HCT116 (cell line): ENCODE data around the gene CLCN1. TPM values are rescaled to one million over a fixed set of nuclear protein-coding genes. Genes with fewer than 3 reads are reported as not detected.

Experiments used
- ATAC-seq: fragments of 200-7000 bp; cut with Tn5 transposase; 2 replicates; pipeline ENCODE4 v1.9.1; 2020; ENCODE audit warnings: mild to moderate bottlenecking, moderate library complexity
- BruUV-seq: library from RNA; stranded (reverse); fragments of 400-500 nt; replicated peaks from 2 replicates; lab custom pipeline; 2021; lab: Mats Ljungman, UMichigan
- CTCF ChIA-PET: fragments of 300-600 bp; sonication (Branson Sonifier 250); formaldehyde crosslinking; loops from one replicate; lab custom pipeline; 2021; ENCODE audit warnings: antibody characterized with exemption; lab: Charles Lee
- POLR2A ChIA-PET: fragments of 300-600, 350-600 bp; sonication (Branson Sonifier 250); formaldehyde crosslinking; loops from one replicate; lab custom pipeline; 2021; ENCODE audit warnings: antibody characterized with exemption; lab: Charles Lee
- RAD21 ChIA-PET, 2 experiments: fragments of 300-600 bp; sonication (Branson Sonifier 250); formaldehyde crosslinking; loops; one replicate each; lab custom pipeline; 2023; ENCODE audit warnings: low total read pairs in 2 of 2; ENCODE audit not compliant: uncharacterized antibody in 2 of 2, unreplicated experiment in 2 of 2, low non-redundant PET in 1 of 2; lab: Charles Lee
- DNase-seq: peaks from one replicate; pipeline ENCODE4 v3.0.0-alpha.2; 2010; ENCODE audit warnings: low read depth, low spot score
- H2AFZ ChIP-seq: fragments of 200-600 bp; shearing (Covaris generic), sonication (generic); 2 replicates; pipeline ENCODE4 v1.6.1; 2017; ENCODE audit warnings: low read depth, mixed run types, mixed read lengths, antibody characterized with exemption, low read length; ENCODE audit not compliant: poor library complexity, severe bottlenecking
- H3K27ac ChIP-seq: 2 replicates; pipeline ENCODE4 v1.5.1; 2012; ENCODE audit warnings: low read depth, low read length
- H3K27me3 ChIP-seq: fragments of 200-600 bp; sonication (generic); 2 replicates; pipeline ENCODE4 v1.6.1; 2016; ENCODE audit warnings: mixed run types, low read length, mixed read lengths; ENCODE audit not compliant: insufficient read depth
- H3K36me3 ChIP-seq, 2 experiments: fragments of 200-500 bp in 1 of 2; fragments of 200-600 bp in 1 of 2; sonication (Bioruptor generic) in 1 of 2; sonication (generic) in 1 of 2; 2 replicates each; pipeline versions ENCODE4 v1.5.1 to v1.6.1; 2014 to 2016; ENCODE audit warnings: low read length in 2 of 2, inconsistent platforms in 1 of 2, mixed read lengths in 1 of 2, mixed run types in 1 of 2; ENCODE audit not compliant: insufficient read depth in 2 of 2, control insufficient read depth in 1 of 2
- H3K4me1 ChIP-seq, 2 experiments: fragments of 200-600 bp in 1 of 2; sonication (generic) in 1 of 2; 2 replicates each; pipeline versions ENCODE4 v1.5.1 to v1.6.1; 2012 to 2017; ENCODE audit warnings: low read length in 2 of 2, inconsistent platforms in 1 of 2, mild to moderate bottlenecking in 1 of 2, mixed read lengths in 1 of 2, mixed run types in 1 of 2, moderate library complexity in 1 of 2; ENCODE audit not compliant: insufficient read depth in 2 of 2, control insufficient read depth in 1 of 2
- H3K4me2 ChIP-seq: fragments of 200-600 bp; sonication (generic); 2 replicates; pipeline ENCODE4 v1.6.1; 2017; ENCODE audit warnings: mixed run types, low read length, mixed read lengths
- H3K4me3 ChIP-seq, 2 experiments: fragments of 200-600 bp in 1 of 2; sonication (generic) in 1 of 2; replicated peaks in 1 of 2; 2 replicates each; pipeline ENCODE4 v1.5.1; 2011 to 2016; ENCODE audit warnings: low read length in 2 of 2, control low read depth in 1 of 2, low read depth in 1 of 2, mild to moderate bottlenecking in 1 of 2, mixed read lengths in 1 of 2, mixed run types in 1 of 2
- H3K79me2 ChIP-seq: fragments of 200-600 bp; sonication (generic); 2 replicates; pipeline ENCODE4 v1.6.1; 2017; ENCODE audit warnings: mild to moderate bottlenecking, mixed run types, low read length, moderate library complexity, mixed read lengths; ENCODE audit not compliant: insufficient read depth
- H3K9ac ChIP-seq: fragments of 200-600 bp; sonication (generic); 2 replicates; pipeline ENCODE4 v1.6.1; 2016; ENCODE audit warnings: low read length, mixed read lengths
- H3K9me2 ChIP-seq: fragments of 200-600 bp; sonication (generic), shearing (Covaris generic); 2 replicates; pipeline ENCODE4 v1.6.1; 2017; ENCODE audit warnings: mixed run types, mild to moderate bottlenecking, moderate library complexity; ENCODE audit not compliant: insufficient read depth
- H3K9me3 ChIP-seq, 2 experiments: fragments of 200-500 bp in 1 of 2; fragments of 200-600 bp in 1 of 2; sonication (Bioruptor generic) in 1 of 2; sonication (generic) in 1 of 2; 2 replicates each; pipeline ENCODE4 v1.6.1; 2014 to 2017; ENCODE audit warnings: low read length in 2 of 2, mixed read lengths in 2 of 2, inconsistent platforms in 1 of 2, low read depth in 1 of 2, mild to moderate bottlenecking in 1 of 2, mixed run types in 1 of 2, moderate library complexity in 1 of 2; ENCODE audit not compliant: control insufficient read depth in 1 of 2, insufficient read depth in 1 of 2
- H4K20me1 ChIP-seq: fragments of 200-600 bp; sonication (generic), shearing (Covaris generic); 2 replicates; pipeline ENCODE4 v1.6.1; 2017; ENCODE audit warnings: mixed run types, mild to moderate bottlenecking, moderate library complexity; ENCODE audit not compliant: insufficient read depth
- CBX3 ChIP-seq: IDR thresholded peaks from 2 replicates; pipeline ENCODE4 v1.6.1; 2012; ENCODE audit warnings: low read depth
- MAX ChIP-seq: IDR thresholded peaks from 2 replicates; pipeline ENCODE4 v1.6.1; 2012
- RAD21 ChIP-seq: IDR thresholded peaks from 2 replicates; pipeline ENCODE4 v1.6.1; 2012; ENCODE audit warnings: low read depth, mild to moderate bottlenecking
- SIN3A ChIP-seq: IDR thresholded peaks from 2 replicates; pipeline ENCODE4 v1.6.1; 2012; ENCODE audit warnings: low read depth
- SP1 ChIP-seq: IDR thresholded peaks from 2 replicates; pipeline ENCODE4 v1.6.1; 2012; ENCODE audit warnings: low read depth
- SRF ChIP-seq: IDR thresholded peaks from 2 replicates; pipeline ENCODE4 v1.6.1; 2012; ENCODE audit warnings: low read depth
- TCF7L2 ChIP-seq: IDR thresholded peaks from 2 replicates; pipeline ENCODE4 v1.7.0; 2011; ENCODE audit warnings: borderline replicate concordance, inconsistent platforms; ENCODE audit not compliant: insufficient read depth, insufficient read length; ENCODE audit errors: extremely low read depth
- YY1 ChIP-seq: IDR thresholded peaks from 2 replicates; pipeline ENCODE4 v1.6.1; 2011; ENCODE audit warnings: low read length, low read depth, moderate library complexity, mild to moderate bottlenecking; ENCODE audit not compliant: insufficient replicate concordance; ENCODE audit errors: extremely low read depth
- ZBTB33 ChIP-seq: IDR thresholded peaks from 2 replicates; pipeline ENCODE4 v1.6.1; 2011; ENCODE audit warnings: mild to moderate bottlenecking, low read length, moderate library complexity; ENCODE audit not compliant: insufficient replicate concordance; ENCODE audit errors: extremely low read depth
- ZFX ChIP-seq: fragments of 450-650 bp; IDR thresholded peaks from 2 replicates; pipeline ENCODE4 v1.6.1; 2017
- intact Hi-C: fragments of 100-400 bp; cut with micrococcal nuclease; formaldehyde crosslinking; loops from 2 replicates; pipeline ENCODE4 v1.10.0; 2022
- total RNA-seq: library from RNA; stranded (reverse); gene quantifications from one replicate; pipeline ENCODE4 v1.2.1, GENCODE V29; 2021; ENCODE audit not compliant: unreplicated experiment

Gene CLCN1
- total RNA-seq, 1 experiment from 2014 or later: 0.47 TPM

GRCh38 chr7:143351574-143351973, 35.7 kb downstream of the CLCN1 start:
- no peak for ATAC-seq
- ChIA-PET RAD21 (no interaction called here), CTCF (no interaction called here), POLR2A (no interaction called here)
- no TSS peak for BruUV-seq
- TF ChIP-seq TCF7L2 (no peak), SIN3A (no peak), MAX (no peak), YY1 (no peak), SP1 (no peak)
- Histone ChIP-seq H3K36me3 (no peaks in the 10 kb centered on the region), H3K4me3 (no peak overlapping the region), H3K9me3 (no peaks in the 10 kb centered on the region), H2AFZ (no peak overlapping the region), H3K79me2 (no peaks in the 10 kb centered on the region), H3K4me1 (no peaks in the 10 kb centered on the region), H3K27ac (no peak overlapping the region), H3K27me3 (no peaks in the 10 kb centered on the region), H3K4me2 (no peak overlapping the region), H3K9ac (no peak overlapping the region), H3K9me2 (no peaks in the 10 kb centered on the region), H4K20me1 (no peaks in the 10 kb centered on the region)
- DNase-seq: no peak
- intact Hi-C loops: no loop called here

- no peak for DNase-seq
- H4K20me1 ChIP-seq: no peaks in the 10 kb centered on the region
- H3K27ac ChIP-seq: no peak overlapping the region
- H3K79me2 ChIP-seq: no peaks in the 10 kb centered on the region
- POLR2A ChIA-PET: no interaction called here
- TF ChIP-seq SRF (no peak), RAD21 (no peak), ZFX (no peak), ZBTB33 (no peak), CBX3 (no peak)
- TF ChIP-seq, all 23 proteins: peak for 0
- Histone ChIP-seq H3K36me3 (no peaks in the 10 kb centered on the region), H3K9me2 (no peaks in the 10 kb centered on the region), H2AFZ (no peak overlapping the region), H3K9me3 (no peaks in the 10 kb centered on the region), H3K4me2 (no peak overlapping the region), H3K4me1 (no peaks in the 10 kb centered on the region), H3K9ac (no peak overlapping the region), H3K4me3 (no peak overlapping the region), H3K27me3 (no peaks in the 10 kb centered on the region)
- CTCF ChIA-PET: no interaction called here
- no TSS peak for BruUV-seq
- RAD21 ChIA-PET: no interaction called here
- intact Hi-C loops: no loop called here
- ATAC-seq: no peak
These were observed 36.7 kb downstream of the CLCN1 start for GRCh38 chr7:143352531-143353002.
